Measurements from ENCODE around the gene KCNC2. TPM values are rescaled to one million over a fixed set of nuclear protein-coding genes. Genes with fewer than 3 reads are reported as not detected.
"Not testable (repeated sequence)": the region's sequence is repeated elsewhere in the genome, so short reads cannot be mapped to it uniquely, and the experiment has no call there.

Gene KCNC2
- total RNA-seq, 1 experiment from 2014 or later, result not detected

GRCh38 chr12:75190846-75191245 is 18.8 kb downstream of the KCNC2 start:
- no peak for DNase-seq (ENCODE audit: low spot score)
- CTCF ChIA-PET, result no interaction called here
- Histone ChIP-seq H3K4me3 (ENCODE audit: low read depth, low read length, poor library complexity, severe bottlenecking) (no peak overlapping the region), H3K36me3 (ENCODE audit: insufficient read depth, low read length, poor library complexity, severe bottlenecking) (no peaks in the 10 kb centered on the region), H3K4me1 (ENCODE audit: insufficient read depth, low read length, poor library complexity, severe bottlenecking) (no peaks in the 10 kb centered on the region), H3K9me3 (ENCODE audit: low read depth, low read length, poor library complexity, severe bottlenecking) (no peaks in the 10 kb centered on the region), H3K27me3 (replicated peaks; ENCODE audit: insufficient read depth, low read depth, low read length, poor library complexity) (no peaks in the 10 kb centered on the region), H3K27ac (ENCODE audit: low read depth, low read length, poor library complexity, severe bottlenecking) (no peak overlapping the region)
- POLR2A ChIA-PET (ENCODE audit: low non-redundant PET), result no interaction called here
- intact Hi-C loops (cut with micrococcal nuclease; ENCODE audit: unreplicated experiment), result no loop called here
- no TSS peak for BruUV-seq (replicated peaks)
- TF ChIP-seq, protein P1, sequence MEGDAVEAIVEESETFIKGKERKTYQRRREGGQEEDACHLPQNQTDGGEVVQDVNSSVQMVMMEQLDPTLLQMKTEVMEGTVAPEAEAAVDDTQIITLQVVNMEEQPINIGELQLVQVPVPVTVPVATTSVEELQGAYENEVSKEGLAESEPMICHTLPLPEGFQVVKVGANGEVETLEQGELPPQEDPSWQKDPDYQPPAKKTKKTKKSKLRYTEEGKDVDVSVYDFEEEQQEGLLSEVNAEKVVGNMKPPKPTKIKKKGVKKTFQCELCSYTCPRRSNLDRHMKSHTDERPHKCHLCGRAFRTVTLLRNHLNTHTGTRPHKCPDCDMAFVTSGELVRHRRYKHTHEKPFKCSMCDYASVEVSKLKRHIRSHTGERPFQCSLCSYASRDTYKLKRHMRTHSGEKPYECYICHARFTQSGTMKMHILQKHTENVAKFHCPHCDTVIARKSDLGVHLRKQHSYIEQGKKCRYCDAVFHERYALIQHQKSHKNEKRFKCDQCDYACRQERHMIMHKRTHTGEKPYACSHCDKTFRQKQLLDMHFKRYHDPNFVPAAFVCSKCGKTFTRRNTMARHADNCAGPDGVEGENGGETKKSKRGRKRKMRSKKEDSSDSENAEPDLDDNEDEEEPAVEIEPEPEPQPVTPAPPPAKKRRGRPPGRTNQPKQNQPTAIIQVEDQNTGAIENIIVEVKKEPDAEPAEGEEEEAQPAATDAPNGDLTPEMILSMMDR (conservative IDR thresholded peaks at IDR 0.05; ENCODE audit: low read depth, low read length), result no peak
- TF ChIP-seq EZH2 (IDR thresholded peaks at IDR 0.05; ENCODE audit: borderline replicate concordance, low read depth, low read length, poor library complexity, severe bottlenecking), result no peak

DNA sequence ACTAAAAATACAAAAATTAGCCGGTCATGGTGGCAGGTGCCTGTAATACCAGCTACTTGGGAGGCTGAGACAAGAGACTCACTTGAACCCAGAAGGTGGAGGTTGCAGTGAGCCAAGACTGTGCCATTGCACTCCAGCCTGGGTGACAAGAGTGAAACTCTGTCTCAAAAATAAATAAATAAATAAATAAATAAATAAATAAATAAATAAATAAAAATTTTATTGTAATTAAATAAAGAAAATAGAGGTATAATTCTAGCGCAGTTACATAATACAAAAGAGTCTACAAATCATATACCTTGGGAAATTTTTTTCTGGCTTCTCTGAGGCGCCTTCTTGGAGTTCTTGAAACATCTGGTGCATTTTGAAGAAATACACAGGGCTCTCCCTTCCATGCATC is 23.8 kb downstream of the KCNC2 start:
- H3K4me1 ChIP-seq (ENCODE audit: insufficient read depth, low read length, poor library complexity, severe bottlenecking); POLR2A ChIA-PET (ENCODE audit: low non-redundant PET); BruUV-seq (replicated peaks); CTCF ChIA-PET; H3K27ac ChIP-seq (ENCODE audit: low read depth, low read length, poor library complexity, severe bottlenecking); H3K9me3 ChIP-seq (ENCODE audit: low read depth, low read length, poor library complexity, severe bottlenecking); H3K36me3 ChIP-seq (ENCODE audit: insufficient read depth, low read length, poor library complexity, severe bottlenecking); intact Hi-C loops (cut with micrococcal nuclease; ENCODE audit: unreplicated experiment); H3K27me3 ChIP-seq (replicated peaks; ENCODE audit: insufficient read depth, low read depth, low read length, poor library complexity); H3K4me3 ChIP-seq (ENCODE audit: low read depth, low read length, poor library complexity, severe bottlenecking); DNase-seq (ENCODE audit: low spot score): not testable (repeated sequence)

GRCh38 chr12:75184516-75184915 is 25.1 kb downstream of the KCNC2 start:
- Histone ChIP-seq H3K9me3 (ENCODE audit: low read depth, low read length, poor library complexity, severe bottlenecking) (no peaks in the 10 kb centered on the region), H3K27ac (ENCODE audit: low read depth, low read length, poor library complexity, severe bottlenecking) (no peak overlapping the region), H3K27me3 (replicated peaks; ENCODE audit: insufficient read depth, low read depth, low read length, poor library complexity) (no peaks in the 10 kb centered on the region), H3K36me3 (ENCODE audit: insufficient read depth, low read length, poor library complexity, severe bottlenecking) (no peaks in the 10 kb centered on the region), H3K4me3 (ENCODE audit: low read depth, low read length, poor library complexity, severe bottlenecking) (no peak overlapping the region), H3K4me1 (ENCODE audit: insufficient read depth, low read length, poor library complexity, severe bottlenecking) (no peaks in the 10 kb centered on the region)
- CTCF ChIA-PET, result no interaction called here
- TF ChIP-seq, protein P1 (conservative IDR thresholded peaks at IDR 0.05; ENCODE audit: low read depth, low read length), result no peak
- no peak for TF ChIP-seq EZH2 (IDR thresholded peaks at IDR 0.05; ENCODE audit: borderline replicate concordance, low read depth, low read length, poor library complexity, severe bottlenecking)
- intact Hi-C loops (cut with micrococcal nuclease; ENCODE audit: unreplicated experiment), result no loop called here
- POLR2A ChIA-PET (ENCODE audit: low non-redundant PET), result no interaction called here
- no TSS peak for BruUV-seq (replicated peaks)
- no peak for DNase-seq (ENCODE audit: low spot score)

GRCh38 chr12:75183967-75184366 is 25.7 kb downstream of the KCNC2 start:
- Histone ChIP-seq H3K4me3 (ENCODE audit: low read depth, low read length, poor library complexity, severe bottlenecking) (no peak overlapping the region), H3K27me3 (replicated peaks; ENCODE audit: insufficient read depth, low read depth, low read length, poor library complexity) (no peaks in the 10 kb centered on the region), H3K36me3 (ENCODE audit: insufficient read depth, low read length, poor library complexity, severe bottlenecking) (no peaks in the 10 kb centered on the region), H3K9me3 (ENCODE audit: low read depth, low read length, poor library complexity, severe bottlenecking) (no peaks in the 10 kb centered on the region), H3K4me1 (ENCODE audit: insufficient read depth, low read length, poor library complexity, severe bottlenecking) (no peaks in the 10 kb centered on the region), H3K27ac (ENCODE audit: low read depth, low read length, poor library complexity, severe bottlenecking) (no peak overlapping the region)
- BruUV-seq (replicated peaks), result no TSS peak
- CTCF ChIA-PET, result no interaction called here
- TF ChIP-seq, protein P1 (conservative IDR thresholded peaks at IDR 0.05; ENCODE audit: low read depth, low read length), result no peak
- no peak for TF ChIP-seq EZH2 (IDR thresholded peaks at IDR 0.05; ENCODE audit: borderline replicate concordance, low read depth, low read length, poor library complexity, severe bottlenecking)
- intact Hi-C loops (cut with micrococcal nuclease; ENCODE audit: unreplicated experiment), result no loop called here
- DNase-seq (ENCODE audit: low spot score), result no peak
- POLR2A ChIA-PET (ENCODE audit: low non-redundant PET), result no interaction called here

Data from A673 (cell line).